Activated CD4-positive, alpha-beta T cell treated with anti-CD3 and anti-CD28 coated beads, Interleukin-2, amount 50 U/mL, for 16 hours (primary cell): ENCODE results near the gene TLE6.
"Not testable (repeated sequence)": the region's sequence is repeated elsewhere in the genome, so short reads cannot be mapped to it uniquely, and the experiment has no call there.

Experiments
- DNase-seq: peaks from one replicate; pipeline ENCODE4 v3.0.0-alpha.2; 2020

The TLE6 gene

DNA sequence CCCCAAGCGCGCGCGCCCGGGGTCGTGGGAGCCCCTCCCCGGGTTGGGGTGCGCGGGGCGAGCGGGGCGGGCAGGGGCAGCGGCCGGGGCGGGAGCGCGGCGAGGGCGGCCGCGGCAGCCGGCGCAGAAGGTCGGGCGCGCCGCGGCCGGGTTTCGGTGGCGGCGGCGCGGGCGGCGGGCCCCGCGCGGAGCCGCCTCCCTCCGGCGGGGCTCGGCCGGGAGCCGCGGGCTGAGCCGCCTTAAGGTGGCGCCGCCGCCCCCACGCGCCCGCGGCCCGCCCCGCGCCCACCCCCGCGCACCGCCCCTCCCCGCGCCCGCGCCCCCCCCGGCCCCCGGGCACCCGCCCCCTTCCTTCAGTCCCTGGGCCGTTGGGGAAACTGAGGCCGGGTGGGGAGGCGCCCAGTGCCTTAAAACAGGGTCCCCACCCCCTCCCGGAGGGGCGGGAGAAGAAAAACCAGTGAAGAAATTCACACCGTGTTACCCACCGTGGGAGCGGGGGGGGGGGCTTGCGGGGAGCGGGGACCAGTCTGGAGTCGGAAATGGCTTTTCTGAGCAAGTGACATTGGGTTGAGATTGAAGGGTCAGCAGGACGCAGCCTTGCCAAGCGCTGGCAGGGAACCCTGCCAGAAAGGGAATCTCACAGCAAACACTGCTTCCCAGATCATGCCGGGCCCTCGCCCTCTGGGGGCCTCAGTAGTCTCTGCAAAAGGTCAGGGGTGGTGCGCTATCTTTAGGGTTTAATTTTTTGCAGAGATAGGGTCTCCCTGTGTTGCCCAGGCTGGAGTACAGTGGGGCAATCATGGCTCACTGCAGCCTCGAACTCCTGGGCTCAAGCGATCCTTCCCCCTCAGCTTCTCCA, 51.9 kb downstream of the TLE6 start, which contains the start of gene TLE2:
Gene TLE2 (minus strand): TSS at position 216 of the 859 bp plus-strand sequence. CDS start 376 bp downstream, outside the sequence.
- no peak for DNase-seq

DNA sequence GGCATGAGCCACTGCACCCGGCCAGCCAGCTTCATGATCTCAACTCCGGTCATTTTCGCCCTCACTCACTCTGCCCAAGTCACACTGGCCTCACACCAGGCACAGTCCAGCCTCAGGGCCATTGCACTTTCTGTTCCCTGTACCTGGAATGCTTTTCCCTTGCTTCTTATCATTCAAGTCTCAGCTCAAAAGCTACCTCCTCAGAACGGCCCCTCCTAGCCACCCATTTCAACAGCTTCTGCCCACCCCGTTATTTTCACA, 54.2 kb downstream of the TLE6 start:
- DNase-seq: no peak

DNA sequence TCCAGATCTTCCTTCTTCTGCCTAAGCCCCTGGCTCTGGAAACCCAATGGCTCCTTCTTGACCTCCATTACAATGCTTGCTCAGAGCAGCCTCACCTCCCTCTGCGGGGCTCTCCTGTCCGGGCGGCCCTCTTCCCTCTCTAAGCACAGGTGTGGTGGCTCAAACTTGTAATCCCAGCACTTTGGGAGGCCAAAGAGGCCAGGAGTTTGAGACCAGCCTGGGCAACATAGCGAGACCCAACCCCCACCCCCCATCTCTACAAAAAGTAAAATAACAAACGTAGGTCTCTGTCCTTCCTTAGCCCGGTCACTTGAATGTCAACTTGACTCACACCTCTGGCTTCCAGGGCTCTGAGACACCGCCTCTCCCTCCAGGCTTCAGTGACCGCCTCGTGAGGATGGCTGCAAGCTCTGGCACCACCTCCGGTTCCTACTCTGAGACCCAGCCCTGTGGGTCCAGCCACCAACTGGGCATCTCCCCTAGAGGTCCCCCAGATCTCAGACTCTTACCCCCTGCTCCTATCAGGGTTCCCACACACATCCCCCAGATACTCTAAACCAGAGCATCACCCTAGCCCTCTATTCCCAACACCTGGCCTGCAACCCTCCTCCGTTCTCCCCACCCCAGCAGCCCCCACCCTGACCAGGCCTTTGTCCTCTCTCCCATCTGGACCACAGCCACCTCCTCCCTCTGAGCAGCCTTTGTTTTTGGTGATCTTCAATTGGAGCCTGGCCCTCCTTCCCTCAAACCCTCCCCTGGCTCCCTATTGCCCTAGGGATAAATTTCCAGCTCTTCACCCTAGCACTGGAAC, 56.4 kb downstream of the TLE6 start:
- DNase-seq: no peak

DNA sequence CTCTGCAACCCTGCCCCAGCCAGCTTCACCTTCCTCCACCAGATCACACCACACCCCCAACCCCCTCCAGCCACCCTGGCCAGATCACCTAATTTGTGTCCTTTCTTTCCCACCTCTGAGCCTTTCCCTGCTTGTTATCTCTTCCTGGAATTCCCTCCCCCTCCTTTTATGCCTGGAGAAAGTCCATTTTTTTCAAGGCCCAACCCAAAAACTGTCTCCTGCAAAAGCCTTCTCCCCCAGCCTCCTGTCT, 57.0 kb downstream of the TLE6 start:
- DNase-seq: no peak

DNA sequence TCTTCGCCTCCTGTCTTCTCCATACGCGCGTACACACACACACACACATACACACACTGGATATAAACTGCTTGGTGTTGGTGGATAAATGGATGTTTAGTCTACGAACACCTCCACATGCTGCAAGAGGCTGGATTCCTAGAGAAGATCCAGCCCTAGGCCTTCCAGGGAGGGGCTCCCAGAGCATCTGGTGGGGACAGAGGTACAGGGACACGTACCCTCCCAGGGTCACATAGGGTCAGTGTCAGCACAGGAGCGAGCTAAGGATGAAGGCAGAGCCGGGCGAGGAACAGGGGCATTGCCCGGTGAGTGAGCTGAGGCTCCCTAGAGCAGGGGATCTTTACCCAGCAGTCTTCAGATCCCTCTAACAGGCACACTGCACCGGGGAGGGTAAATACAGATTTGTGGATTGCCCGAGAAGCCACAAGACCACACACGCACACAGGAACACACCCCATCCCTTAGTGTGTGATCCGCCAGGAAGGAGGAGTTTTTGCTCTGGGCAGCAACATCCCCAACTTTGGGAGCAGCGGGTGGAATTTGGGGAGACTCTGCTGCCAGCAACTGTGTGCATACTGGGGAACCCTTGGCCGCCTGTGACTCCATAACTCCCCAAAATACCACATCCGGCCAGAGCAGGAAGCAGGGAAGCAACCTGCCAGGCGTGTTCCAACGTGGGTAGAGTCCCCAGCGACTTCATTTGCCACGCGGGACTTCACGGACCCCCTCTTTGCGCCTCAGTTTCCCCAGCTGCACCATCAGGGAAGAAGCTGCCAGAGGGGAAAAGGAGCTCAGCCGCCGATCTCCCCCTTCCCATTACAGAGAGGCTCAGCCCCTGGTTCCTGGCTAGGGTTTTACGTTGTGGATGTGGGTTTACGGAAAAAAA, 57.5 kb downstream of the TLE6 start:
- peak; percentile 61 for DNase-seq

DNA sequence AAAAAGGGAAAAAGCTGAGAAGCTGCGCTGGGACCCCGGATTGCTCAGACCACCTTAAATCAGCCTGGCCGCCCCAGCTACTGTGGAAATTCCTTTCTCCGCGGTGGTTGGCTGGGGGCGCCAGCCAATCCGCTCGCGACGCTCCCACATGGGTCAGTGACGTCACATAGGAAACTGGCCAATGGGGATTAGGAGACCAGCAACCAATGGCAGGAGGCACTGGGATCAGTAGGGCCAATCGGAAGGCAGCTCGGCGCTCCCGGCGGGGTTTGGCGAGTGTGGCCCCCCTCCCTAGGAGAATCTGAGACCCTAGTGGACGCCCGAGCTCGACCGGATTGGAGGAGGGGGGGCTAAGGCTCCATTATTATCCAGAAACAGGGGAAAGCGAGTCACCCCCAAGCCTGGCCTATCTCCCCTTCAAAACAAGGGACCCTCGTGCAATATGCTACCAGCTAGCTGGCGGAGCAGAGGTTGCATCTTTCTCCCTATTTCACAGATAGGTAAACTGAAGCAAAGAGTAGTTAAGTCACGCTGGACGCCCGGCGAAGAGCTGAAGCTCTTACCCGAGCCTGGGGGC, 58.3 kb downstream of the TLE6 start:
- DNase-seq: peak; percentile 99

DNA sequence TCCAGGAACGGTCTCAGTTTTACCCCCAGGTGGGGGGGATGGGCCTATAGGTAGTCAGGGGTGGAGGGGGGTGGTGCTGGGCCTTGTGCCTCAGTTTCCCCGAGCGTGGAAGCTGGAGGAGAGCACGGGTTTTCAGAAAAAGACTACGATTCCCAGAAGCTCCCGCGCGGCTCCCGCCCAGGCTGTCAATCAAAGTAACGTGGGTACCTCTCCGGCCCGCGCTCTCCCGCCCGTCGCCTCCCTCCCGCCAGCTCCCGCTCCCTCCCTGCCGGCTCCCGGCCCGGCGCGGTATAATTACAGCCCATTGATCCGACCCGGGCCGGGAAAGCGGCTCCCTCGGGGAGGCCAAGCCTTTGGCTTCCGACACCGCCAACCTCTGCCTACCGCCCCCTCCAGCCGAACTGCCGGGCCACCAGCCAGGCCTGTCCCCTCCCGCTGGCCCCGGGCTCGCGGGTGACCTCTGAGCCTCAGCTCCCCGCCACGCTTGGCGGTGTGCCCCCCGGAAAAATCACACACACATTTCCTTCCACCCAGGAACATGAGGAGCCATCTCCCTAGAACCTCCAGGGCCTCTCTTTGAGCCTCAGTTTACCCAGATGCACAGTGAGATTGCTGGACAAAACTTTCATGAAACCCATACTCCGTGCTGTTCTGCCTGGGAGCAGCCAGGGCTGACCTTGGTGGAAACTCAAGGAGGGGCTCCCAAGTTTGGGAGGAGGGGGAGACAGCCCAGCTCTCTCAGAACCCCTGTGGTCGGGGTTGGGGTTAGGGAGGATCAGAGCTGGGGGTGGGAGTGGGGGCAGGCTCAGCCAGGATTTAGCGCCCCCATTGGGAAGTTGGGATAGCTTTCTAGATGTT, 59.0 kb downstream of the TLE6 start:
- peak; percentile 88 for DNase-seq

DNA sequence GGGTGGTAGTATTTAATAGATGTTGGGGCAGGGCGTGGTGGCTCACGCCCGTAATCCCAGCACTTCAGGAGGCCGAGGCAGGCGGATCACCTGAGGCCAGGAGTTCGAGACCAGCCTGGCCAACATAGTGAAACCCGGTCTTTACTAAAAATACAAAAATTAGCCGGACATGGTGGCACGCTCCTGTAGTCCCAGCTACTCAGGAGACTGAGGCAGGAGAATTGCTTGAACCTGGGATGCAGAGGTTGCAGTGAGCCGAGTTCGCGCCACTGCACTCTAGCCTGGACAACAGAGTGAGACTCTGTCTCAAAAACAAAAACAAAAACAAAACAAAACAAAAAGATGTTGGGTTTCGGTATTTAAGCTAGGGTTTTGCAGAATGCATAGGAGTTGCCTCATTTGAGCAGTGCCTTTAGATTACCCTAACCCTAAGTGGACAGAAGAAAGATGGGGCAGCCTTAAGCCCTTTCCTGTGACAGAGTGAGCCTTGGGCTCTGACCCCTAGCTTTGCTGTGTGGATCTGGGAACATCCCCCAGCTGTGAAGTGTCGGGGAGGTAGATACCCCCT, 59.7 kb downstream of the TLE6 start:
- DNase-seq: not testable (repeated sequence)

DNA sequence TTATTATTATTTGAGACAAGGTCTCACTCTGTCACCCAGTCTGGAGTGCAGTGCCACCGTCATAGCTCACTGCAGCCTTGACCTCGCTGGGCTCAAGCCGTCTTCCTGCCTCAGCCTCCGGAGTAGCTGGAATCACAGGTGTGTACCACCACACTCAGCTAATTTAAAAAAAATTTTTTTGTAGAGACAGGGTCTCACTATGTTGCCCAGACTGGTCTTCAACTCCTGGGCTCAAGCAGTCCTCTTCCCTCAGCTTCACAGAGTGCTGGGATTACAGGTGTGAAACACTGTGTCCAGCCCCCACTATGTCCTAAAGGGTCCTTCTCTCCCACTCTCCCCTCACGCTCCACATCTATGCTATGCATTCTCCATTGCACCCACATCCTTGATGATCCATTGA, 60.9 kb downstream of the TLE6 start:
- DNase-seq: no peak

DNA sequence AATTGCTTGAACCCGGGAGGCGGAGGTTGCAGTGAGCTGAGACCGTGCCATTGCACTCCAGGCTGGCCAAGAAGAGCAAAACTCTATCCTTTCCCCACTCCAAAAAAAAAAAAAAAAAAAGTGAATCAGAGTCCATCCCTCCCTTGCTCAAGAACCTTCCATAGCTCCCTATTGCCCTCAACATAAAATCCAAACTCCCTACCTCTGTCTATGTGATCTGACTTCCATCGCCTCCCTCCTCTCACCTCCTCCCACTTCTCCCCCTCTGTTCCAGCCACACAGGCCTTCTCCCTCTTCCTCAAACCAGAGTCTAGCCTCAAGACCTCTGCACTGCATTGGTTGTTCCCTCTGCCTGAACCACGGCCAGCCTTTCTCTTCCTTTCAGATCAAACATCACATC, 61.8 kb downstream of the TLE6 start:
- DNase-seq: no peak

DNA sequence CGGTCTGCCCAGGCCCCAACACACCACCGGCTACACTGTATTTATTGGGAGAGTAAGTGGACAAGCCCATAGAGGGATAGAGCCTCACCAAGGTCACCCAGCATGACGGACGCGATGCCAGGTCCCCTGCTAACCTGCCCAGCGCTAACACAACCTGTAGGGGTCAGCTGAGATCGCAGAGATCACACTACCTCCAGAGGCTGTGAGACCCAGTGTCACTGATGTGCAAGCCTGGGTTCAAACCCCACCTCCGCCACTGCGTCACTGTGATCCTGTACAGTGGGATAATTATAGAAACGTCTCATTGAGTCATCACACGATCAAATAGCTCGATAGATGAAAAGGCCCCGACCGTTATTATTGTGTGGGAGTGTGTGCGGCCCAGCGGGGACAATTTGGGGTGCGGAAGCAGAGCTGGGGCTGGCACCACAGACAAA, 62.3 kb downstream of the TLE6 start:
- no peak for DNase-seq

DNA sequence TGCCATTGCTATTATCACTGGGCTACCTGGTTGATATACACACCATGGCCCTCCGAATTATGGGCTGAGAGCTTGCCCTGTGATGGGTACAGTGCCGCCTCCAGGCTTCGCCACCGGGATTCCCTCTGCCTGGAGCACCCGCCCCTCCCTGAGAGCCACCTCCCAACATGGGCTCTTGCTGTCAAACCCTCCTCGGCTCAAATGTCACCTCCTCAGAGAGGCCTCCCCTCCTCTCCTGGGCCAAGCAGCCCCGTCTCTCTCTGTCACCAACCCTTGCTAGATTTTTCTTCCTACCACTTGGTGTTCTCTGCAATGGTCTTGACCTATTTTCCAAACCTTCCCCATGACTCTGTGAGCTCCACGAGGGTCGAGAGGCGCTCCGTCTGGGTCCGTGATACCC, 64.0 kb downstream of the TLE6 start:
- no peak for DNase-seq

DNA sequence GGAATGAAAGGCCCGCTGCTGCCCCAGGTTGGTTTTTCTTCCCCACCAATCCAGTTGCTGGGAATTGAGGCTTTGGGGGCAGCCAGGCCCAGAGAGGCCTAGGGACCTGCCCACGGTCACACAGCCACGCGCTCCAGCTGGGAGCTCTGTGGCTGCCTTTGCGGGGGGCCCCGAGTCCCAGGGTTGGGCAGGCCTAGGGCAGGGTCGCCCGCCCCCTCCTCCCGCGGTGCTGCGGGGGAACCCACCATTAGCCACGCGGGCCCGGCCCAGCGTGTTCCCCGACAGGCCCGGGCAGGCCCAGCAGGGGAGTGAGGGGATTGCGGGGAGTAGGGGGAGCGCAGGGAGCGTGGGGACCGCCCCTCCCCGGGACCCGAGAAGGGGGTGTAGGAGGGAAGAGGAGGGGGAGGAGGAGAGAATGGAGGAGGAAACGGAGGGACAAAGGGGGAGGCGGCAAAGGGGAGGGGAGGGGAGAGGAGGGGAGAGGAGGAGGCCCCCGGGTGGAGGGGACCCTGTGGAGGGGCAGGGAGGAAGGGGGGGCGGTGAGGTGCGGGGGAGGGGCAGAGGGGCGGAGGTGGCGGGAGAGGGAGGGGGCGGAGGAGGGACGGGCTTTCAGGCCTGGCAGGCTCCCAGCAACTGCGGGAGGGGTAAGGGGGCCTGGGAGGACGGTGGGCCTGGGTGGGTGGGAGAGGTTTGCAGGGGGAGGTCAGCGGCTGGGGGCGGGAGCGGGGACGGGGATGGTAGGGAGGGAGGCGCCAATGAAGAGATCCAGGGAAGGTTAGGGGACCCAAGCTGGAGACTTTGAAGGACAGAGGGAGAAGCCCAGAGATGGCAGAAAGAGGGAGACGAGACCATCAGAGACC, 64.6 kb downstream of the TLE6 start:
- DNase-seq: no peak

DNA sequence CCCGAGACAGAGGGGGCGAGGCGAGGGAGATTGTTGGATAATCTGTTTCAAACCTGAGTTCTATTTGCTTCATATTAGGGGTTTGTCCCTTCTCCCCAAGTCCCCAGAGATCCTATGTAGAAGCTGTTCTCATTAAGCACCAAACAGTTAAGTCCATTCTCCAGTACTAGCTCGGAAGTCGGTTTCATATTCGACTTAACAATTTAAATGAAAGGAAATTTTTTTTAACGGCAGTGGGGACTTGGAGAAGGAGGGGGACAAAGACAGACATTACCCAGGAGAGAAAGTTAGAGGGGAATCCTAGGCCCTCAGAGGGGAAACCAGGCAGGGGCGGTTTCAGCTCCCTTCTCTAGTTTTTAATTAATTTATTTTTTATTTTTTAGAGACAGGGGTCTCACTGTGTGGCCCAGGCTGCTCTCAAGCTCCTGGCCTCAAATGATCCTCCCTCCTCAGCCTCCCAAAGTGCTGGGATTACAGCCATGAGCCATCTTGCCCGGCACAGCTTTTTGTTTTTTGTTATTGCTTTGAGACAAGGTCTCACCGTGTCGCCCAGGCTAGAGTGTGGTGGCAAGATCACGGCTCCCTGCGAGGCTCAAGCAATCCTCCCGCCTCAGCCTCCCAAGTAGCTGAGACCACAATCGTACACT, 65.4 kb downstream of the TLE6 start:
- no peak for DNase-seq
